HG02943 (cell line): ENCODE results near the gene NFKBIB.
"Not testable (repeated sequence)": the region's sequence is repeated elsewhere in the genome, so short reads cannot be mapped to it uniquely, and the experiment has no call there.

ENCODE experiments used
- ATAC-seq: cut with Tn5 transposase; IDR thresholded peaks from one replicate; pipeline ENCODE4 v1.9.1; 2021; ENCODE audit warnings: mild to moderate bottlenecking, low read depth, moderate library complexity; ENCODE audit not compliant: unreplicated experiment

The NFKBIB gene

GRCh38 chr19:38924388-38924787 is 24.6 kb downstream of the NFKBIB start:
- no peak for ATAC-seq

GRCh38 chr19:38928391-38929001 is 28.7 kb downstream of the NFKBIB start:
- ATAC-seq, result no peak

GRCh38 chr19:38929929-38930775 is 30.4 kb downstream of the NFKBIB start, which contains the start of gene SARS2:
Gene SARS2, minus strand, starts transcription at chr19:38930763. Its CDS starts 27 bp downstream, at chr19:38930736.
- peak; percentile 78 for ATAC-seq

GRCh38 chr19:38930776-38931520 is 31.2 kb downstream of the NFKBIB start, which contains the start of gene MRPS12:
Gene MRPS12, plus strand, starts transcription at chr19:38930944. Its CDS starts 351 bp downstream, at chr19:38931295.
- peak; percentile 94 for ATAC-seq

GRCh38 chr19:38931521-38931793 is 31.7 kb downstream of the NFKBIB start:
- no peak for ATAC-seq

GRCh38 chr19:38932425-38933179 is 32.8 kb downstream of the NFKBIB start:
- ATAC-seq, result no peak

GRCh38 chr19:38933544-38933943 is 33.8 kb downstream of the NFKBIB start:
- ATAC-seq, result no peak

- no peak for ATAC-seq
These were observed 40.2 kb downstream of the NFKBIB start for GRCh38 chr19:38939957-38940356.

- not testable (repeated sequence) for ATAC-seq
These were observed 41.7 kb downstream of the NFKBIB start for GRCh38 chr19:38941466-38941865.

GRCh38 chr19:38941979-38942378 is 42.2 kb downstream of the NFKBIB start:
- no peak for ATAC-seq

- ATAC-seq, result no peak
These were observed 42.9 kb downstream of the NFKBIB start for GRCh38 chr19:38942471-38943181.

GRCh38 chr19:38944981-38945506 is 45.3 kb downstream of the NFKBIB start:
- ATAC-seq, result no peak

GRCh38 chr19:38945562-38946228 is 45.9 kb downstream of the NFKBIB start:
- ATAC-seq, result no peak

- no peak for ATAC-seq
These were observed 46.7 kb downstream of the NFKBIB start for GRCh38 chr19:38946229-38947010.

GRCh38 chr19:38949580-38950367 is 50.0 kb downstream of the NFKBIB start:
- ATAC-seq, result no peak

GRCh38 chr19:38951187-38951586 is 51.4 kb downstream of the NFKBIB start:
- ATAC-seq, result no peak

- ATAC-seq, result no peak
These were observed 52.8 kb downstream of the NFKBIB start for GRCh38 chr19:38952395-38953165.
